Measurements from ENCODE around the gene ASIC2. TPM values are rescaled to one million over a fixed set of nuclear protein-coding genes. Genes with fewer than 3 reads are reported as not detected.

Gene ASIC2
- total RNA-seq, 2 donors from 2014 or later: 3.0 to 3.3 TPM

DNA sequence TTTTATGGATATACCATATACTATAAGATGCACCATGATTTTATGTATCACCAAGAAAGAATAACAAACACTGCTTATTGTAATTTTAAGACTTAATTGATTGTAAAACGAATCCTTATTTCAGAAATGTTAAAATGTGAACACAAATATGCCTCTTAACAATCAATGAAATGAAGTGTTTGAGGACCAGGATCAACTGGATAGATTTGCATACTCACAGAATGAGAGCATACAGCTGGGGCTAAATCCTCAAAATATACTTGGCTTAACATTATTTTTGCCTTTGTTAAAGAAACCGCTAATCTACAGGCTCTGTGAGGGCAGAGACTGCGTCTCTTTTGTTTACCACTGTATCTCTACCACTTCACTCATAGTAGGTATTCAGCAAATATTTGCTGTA, 207.8 kb downstream of the ASIC2 start:
- Histone ChIP-seq H3K27me3 (ENCODE audit: control insufficient read depth, insufficient read depth, low read length, poor library complexity, severe bottlenecking) (peaks cover 19% of the 10 kb centered on the region), H3K4me1 (ENCODE audit: control insufficient read depth, insufficient read depth, low read length) (no peaks in the 10 kb centered on the region), H3K9ac (ENCODE audit: extremely low read depth, low read length, poor library complexity, severe bottlenecking) (no peak overlapping the region), H3K36me3 (ENCODE audit: control insufficient read depth, insufficient read depth, low read length) (no peaks in the 10 kb centered on the region), H3K4me3 (ENCODE audit: low read length) (no peak overlapping the region), H3K27ac (ENCODE audit: low read depth, low read length) (no peak overlapping the region), H3K9me3 (ENCODE audit: control insufficient read depth, low read length) (no peaks in the 10 kb centered on the region)
- no peaks in the 10 kb centered on the region for H3K4me1 Mint-ChIP-seq
- no peak overlapping the region for H3K27ac Mint-ChIP-seq
- WGBS, 2 experiments (ENCODE audit: insufficient coverage in 1 of 2, insufficient read length in 1 of 2): 100% methylated on average over 1 to 3 of the region's 3 CpGs
- no peak for TF ChIP-seq CTCF (conservative IDR thresholded peaks at IDR 0.05)
- H3K9me3 Mint-ChIP-seq: no peaks in the 10 kb centered on the region
- peaks cover 39% of the 10 kb centered on the region for H3K27me3 Mint-ChIP-seq (ENCODE audit: insufficient read depth)
- no peak overlapping the region for H3K4me3 Mint-ChIP-seq
- H3K36me3 Mint-ChIP-seq (ENCODE audit: low read depth): no peaks in the 10 kb centered on the region
- no peak for DNase-seq

DNA sequence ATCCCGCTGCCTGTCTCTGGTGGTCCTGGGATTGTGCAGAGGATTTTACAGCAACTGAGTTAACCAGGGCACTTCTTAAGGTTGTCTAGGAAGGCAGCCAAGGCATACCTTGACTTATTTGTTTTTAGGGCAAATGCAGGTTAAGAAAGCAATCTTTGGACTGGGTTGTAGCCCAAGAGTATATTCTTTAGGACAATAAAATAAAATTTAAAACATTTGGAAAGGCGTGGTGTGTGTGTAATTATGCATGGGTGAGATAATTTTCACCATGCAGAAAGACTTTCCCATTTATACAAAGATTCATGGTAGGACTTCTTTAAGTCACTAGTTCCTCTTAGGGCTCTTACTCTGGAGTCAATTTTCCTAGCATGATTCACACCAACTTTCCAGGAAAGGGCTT, 208.3 kb downstream of the ASIC2 start:
- Histone ChIP-seq H3K9ac (ENCODE audit: extremely low read depth, low read length, poor library complexity, severe bottlenecking) (no peak overlapping the region), H3K4me1 (ENCODE audit: control insufficient read depth, insufficient read depth, low read length) (no peaks in the 10 kb centered on the region), H3K27me3 (ENCODE audit: control insufficient read depth, insufficient read depth, low read length, poor library complexity, severe bottlenecking) (peaks cover 19% of the 10 kb centered on the region), H3K27ac (ENCODE audit: low read depth, low read length) (no peak overlapping the region), H3K9me3 (ENCODE audit: control insufficient read depth, low read length) (no peaks in the 10 kb centered on the region), H3K36me3 (ENCODE audit: control insufficient read depth, insufficient read depth, low read length) (no peaks in the 10 kb centered on the region), H3K4me3 (ENCODE audit: low read length) (no peak overlapping the region)
- Mint-ChIP-seq H3K4me1 (no peaks in the 10 kb centered on the region), H3K27ac (no peak overlapping the region), H3K36me3 (ENCODE audit: low read depth) (no peaks in the 10 kb centered on the region), H3K27me3 (ENCODE audit: insufficient read depth) (peaks cover 40% of the 10 kb centered on the region), H3K9me3 (no peaks in the 10 kb centered on the region), H3K4me3 (no peak overlapping the region)
- 100% methylated on average over 1 of the region's 2 CpGs; no CpG with 5 or more reads in 1 of the 2 experiments for WGBS, 2 experiments (ENCODE audit: insufficient coverage in 1 of 2, insufficient read length in 1 of 2)
- no peak for TF ChIP-seq CTCF (conservative IDR thresholded peaks at IDR 0.05)
- DNase-seq: no peak

GRCh38 chr17:33082529-33083173, 210.4 kb downstream of the ASIC2 start:
- Mint-ChIP-seq H3K36me3 (ENCODE audit: low read depth) (no peaks in the 10 kb centered on the region), H3K27me3 (ENCODE audit: insufficient read depth) (peaks cover 36% of the 10 kb centered on the region), H3K27ac (no peak overlapping the region), H3K9me3 (no peaks in the 10 kb centered on the region), H3K4me3 (no peak overlapping the region), H3K4me1 (no peaks in the 10 kb centered on the region)
- Histone ChIP-seq H3K27me3 (ENCODE audit: control insufficient read depth, insufficient read depth, low read length, poor library complexity, severe bottlenecking) (peaks cover 12% of the 10 kb centered on the region), H3K4me3 (ENCODE audit: low read length) (no peak overlapping the region), H3K9me3 (ENCODE audit: control insufficient read depth, low read length) (no peaks in the 10 kb centered on the region), H3K4me1 (ENCODE audit: control insufficient read depth, insufficient read depth, low read length) (no peaks in the 10 kb centered on the region), H3K9ac (ENCODE audit: extremely low read depth, low read length, poor library complexity, severe bottlenecking) (no peak overlapping the region), H3K27ac (ENCODE audit: low read depth, low read length) (no peak overlapping the region), H3K36me3 (ENCODE audit: control insufficient read depth, insufficient read depth, low read length) (no peaks in the 10 kb centered on the region)
- no peak for TF ChIP-seq CTCF (conservative IDR thresholded peaks at IDR 0.05)
- 84 to 95% methylated on average over 4 to 6 of the region's 7 CpGs for WGBS, 2 experiments (ENCODE audit: insufficient coverage in 1 of 2, insufficient read length in 1 of 2)
- DNase-seq: peak; percentile 9

Measured in endodermal cell (in vitro differentiated cells).